ENCODE measurements around the gene NFAT5.

NFAT5 gene

GRCh38 chr16:69744363-69745231 is 178.8 kb downstream of the NFAT5 start:
- DNase-seq: no peak

GRCh38 chr16:69745232-69745612 is 179.5 kb downstream of the NFAT5 start:
- no peak for DNase-seq

DNA sequence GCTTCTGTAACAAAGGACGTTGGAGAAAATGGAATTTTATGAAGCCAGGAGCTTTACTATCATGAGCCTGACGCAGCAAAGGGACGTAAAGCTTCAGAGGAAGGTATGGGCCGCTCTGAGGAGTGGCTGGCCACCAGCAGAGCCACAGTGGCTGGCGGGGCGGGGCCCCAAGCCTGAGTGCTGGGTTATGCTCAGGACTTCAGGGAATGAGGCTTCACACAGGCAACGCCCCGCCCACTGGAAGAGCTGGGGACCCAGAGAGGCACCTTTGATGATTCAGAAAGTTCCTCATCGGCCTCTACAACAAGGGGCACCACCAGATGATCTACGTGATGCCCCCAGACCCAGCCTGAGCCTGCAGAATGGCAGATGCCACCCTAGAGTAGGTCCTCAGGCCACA is 180.2 kb downstream of the NFAT5 start:
- no peak for DNase-seq

DNA sequence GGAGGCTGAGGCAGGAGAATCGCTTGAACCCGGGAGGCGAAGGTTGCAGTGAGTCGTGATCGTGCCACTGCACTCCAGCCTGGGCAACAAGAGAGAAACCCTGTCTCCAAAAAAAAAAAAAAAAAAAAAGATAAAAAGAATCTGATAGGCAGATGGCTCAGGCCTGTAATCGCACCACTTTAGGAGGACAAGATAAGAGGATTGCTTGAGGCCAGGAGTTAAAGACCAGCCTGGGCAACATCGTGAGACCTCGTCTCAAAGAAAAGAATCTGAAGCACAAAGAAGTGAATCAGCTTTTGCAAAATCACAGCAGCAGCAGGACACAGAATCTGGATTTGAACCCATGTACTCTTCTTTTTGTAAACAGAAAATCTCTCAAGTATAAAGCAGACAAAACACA is 181.3 kb downstream of the NFAT5 start:
- DNase-seq: no peak

- no peak for DNase-seq
Observed at GRCh38 chr16:69748694-69749345, 183.1 kb downstream of the NFAT5 start.

DNA sequence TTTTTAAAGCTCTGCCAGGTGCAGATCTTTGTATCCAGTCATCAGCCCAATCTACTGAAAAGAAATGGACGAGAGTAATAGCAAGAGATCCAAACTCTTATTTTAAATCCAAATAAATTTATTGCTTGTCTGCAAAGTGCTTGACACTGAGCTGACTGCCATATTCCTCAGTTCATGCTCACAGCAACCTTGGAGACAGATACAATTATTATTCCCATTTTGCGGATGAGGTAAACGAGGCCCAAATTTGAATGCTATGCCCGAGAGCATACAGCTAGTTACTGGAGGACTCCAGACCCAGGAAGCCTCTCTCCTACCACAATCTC is 188.3 kb downstream of the NFAT5 start:
- DNase-seq: no peak

Measured in stimulated activated CD4-positive, alpha-beta T cell treated with anti-CD3 and anti-CD28 coated beads, Interleukin-4, amount 100 ng/mL, for 1 hour (primary cell).